A549 (cell line): ENCODE data around the gene MBP. TPM values are rescaled to one million over a fixed set of nuclear protein-coding genes. Genes with fewer than 3 reads are reported as not detected.

Experiments
- ATAC-seq, 2 experiments: fragments of 200-7000 bp in 1 of 2; fragments of >200 bp in 1 of 2; cut with Nextera tagmentation in 1 of 2; cut with Tn5 transposase in 1 of 2; 3 replicates each; pipeline versions ENCODE4 v1.8.0 to v1.9.1; 2018 to 2020; ENCODE audit warnings: mild to moderate bottlenecking in 1 of 2, moderate library complexity in 1 of 2
- CTCF ChIA-PET: fragments of 300-600 bp; sonication (Branson Sonifier 250); formaldehyde crosslinking; extraction: SDS; loops from one replicate; lab custom pipeline; 2021; ENCODE audit warnings: antibody characterized with exemption, inconsistent platforms; lab: Yijun Ruan, JAX
- POLR2A ChIA-PET: fragments of 350-600 bp; formaldehyde crosslinking; extraction: SDS; loops from one replicate; lab custom pipeline; 2021; ENCODE audit warnings: antibody characterized with exemption, inconsistent platforms; lab: Yijun Ruan, JAX
- DNase-seq, 2 experiments: peaks; one replicate each; pipeline versions ENCODE4 v3.0.0 to v3.0.0-alpha.2; 2011 to 2016; ENCODE audit warnings: low read depth in 1 of 2, low spot score in 1 of 2
- FAIRE-seq: peaks from 2 replicates; lab custom pipeline; 2011; peaks lifted over from hg19 to GRCh38; lab: Jason Lieb, UNC
- H3K27ac ChIP-seq, 2 experiments: fragments of >200 bp; sonication (Bioruptor Twin); formaldehyde crosslinking; 3 replicates each; pipeline ENCODE4 v1.5.1; 2016 to 2017
- H3K4me1 ChIP-seq: fragments of >200 bp; sonication (Bioruptor Twin); formaldehyde crosslinking; 3 replicates; pipeline ENCODE4 v1.6.1; 2016
- H3K4me2 ChIP-seq: fragments of >200 bp; sonication (Bioruptor Twin); formaldehyde crosslinking; 3 replicates; pipeline ENCODE4 v1.6.1; 2016
- H3K4me3 ChIP-seq: fragments of >200 bp; sonication (Bioruptor Twin); formaldehyde crosslinking; 3 replicates; pipeline ENCODE4 v1.5.1; 2016
- H3K9me3 ChIP-seq: fragments of >200 bp; sonication (Bioruptor Twin); formaldehyde crosslinking; 3 replicates; pipeline ENCODE4 v1.6.1; 2016
- BHLHE40 ChIP-seq: IDR thresholded peaks from 2 replicates; pipeline ENCODE4 v1.6.1; 2012; ENCODE audit warnings: low read depth, low read length, inconsistent platforms
- CBX2 ChIP-seq: fragments of 200-600 bp; sonication (generic); IDR thresholded peaks from 2 replicates; pipeline ENCODE4 v1.6.1; 2016; ENCODE audit warnings: low read depth, mild to moderate bottlenecking, borderline replicate concordance
- CEBPB ChIP-seq, 2 experiments: fragments of >200 bp in 1 of 2; sonication (Bioruptor Twin) in 1 of 2; formaldehyde crosslinking in 1 of 2; IDR thresholded peaks; 2 replicates each; pipeline ENCODE4 v1.6.1; 2012 to 2016
- CHD4 ChIP-seq: fragments of 200-600 bp; sonication (generic); IDR thresholded peaks from 2 replicates; pipeline ENCODE4 v1.6.1; 2016; ENCODE audit warnings: antibody characterized with exemption, mild to moderate bottlenecking, borderline replicate concordance
- EHF ChIP-seq: fragments of 250-450 bp; sonication (Bioruptor Pico); IDR thresholded peaks from 2 replicates; pipeline ENCODE4 v1.5.0; 2020; ENCODE audit warnings: mild to moderate bottlenecking
- EHMT2 ChIP-seq: fragments of 200-600 bp; sonication (generic); IDR thresholded peaks from 2 replicates; pipeline ENCODE4 v1.6.1; 2016; ENCODE audit warnings: antibody characterized with exemption, low read depth, mild to moderate bottlenecking, moderate library complexity
- ESRRA ChIP-seq: fragments of 150-350 bp; IDR thresholded peaks from 2 replicates; pipeline ENCODE4 v1.6.1; 2014; ENCODE audit warnings: mild to moderate bottlenecking, low read length, borderline replicate concordance
- HDAC2 ChIP-seq: fragments of 200-600 bp; sonication (generic); IDR thresholded peaks from 2 replicates; pipeline ENCODE4 v1.6.1; 2016
- HOXA7 ChIP-seq: fragments of 250-450 bp; sonication (Bioruptor Pico); IDR thresholded peaks from 2 replicates; pipeline ENCODE4 v1.5.0; 2020; ENCODE audit warnings: mild to moderate bottlenecking, moderate library complexity
- JUN ChIP-seq, 2 experiments: fragments of >200 bp; sonication (Bioruptor Twin); formaldehyde crosslinking; IDR thresholded peaks; 2 replicates in 1 of 2; 3 replicates in 1 of 2; pipeline ENCODE4 v1.6.1; 2016 to 2017
- KDM1A ChIP-seq: fragments of 200-600 bp; sonication (generic); IDR thresholded peaks from 2 replicates; pipeline ENCODE4 v1.6.1; 2016; ENCODE audit warnings: low read depth, mild to moderate bottlenecking
- KDM5A ChIP-seq: fragments of 200-600 bp; sonication (generic); IDR thresholded peaks from 2 replicates; pipeline ENCODE4 v1.6.1; 2016; ENCODE audit warnings: antibody characterized with exemption, mild to moderate bottlenecking
- MAFK ChIP-seq: fragments of 450-650 bp; IDR thresholded peaks from 2 replicates; pipeline ENCODE4 v1.6.1; 2014; ENCODE audit not compliant: partially characterized antibody
- NPAS2 ChIP-seq: fragments of 250-450 bp; sonication (Bioruptor Pico); IDR thresholded peaks from 2 replicates; pipeline ENCODE4 v1.8.0; 2022; ENCODE audit warnings: mild to moderate bottlenecking, moderate library complexity, borderline replicate concordance
- RFX5 ChIP-seq: fragments of 450-650 bp; IDR thresholded peaks from 2 replicates; pipeline ENCODE4 v1.7.1; 2014; ENCODE audit warnings: antibody characterized with exemption, mild to moderate bottlenecking, moderate library complexity
- RNF2 ChIP-seq: fragments of 200-600 bp; sonication (generic); IDR thresholded peaks from 2 replicates; pipeline ENCODE4 v1.6.1; 2016; ENCODE audit warnings: low read depth, mild to moderate bottlenecking, antibody characterized with exemption, moderate library complexity, borderline replicate concordance
- SREBF2 ChIP-seq: fragments of 450-650 bp; IDR thresholded peaks from 2 replicates; pipeline ENCODE4 v1.6.1; 2014; ENCODE audit warnings: mild to moderate bottlenecking, moderate library complexity
- ZC3H11A ChIP-seq: fragments of 450-650 bp; IDR thresholded peaks from 2 replicates; pipeline ENCODE4 v1.6.1; 2014; ENCODE audit warnings: antibody characterized with exemption, mild to moderate bottlenecking
- WGBS: methylation state at CpG from one replicate; pipeline ENCODE4 v1.1.6; 2017; ENCODE audit errors: missing lambda C conversion rate; 5-methylcytosine and 5-hydroxymethylcytosine counted together
- polyA plus RNA-seq, 4 experiments: library from polyadenylated mRNA; depleted of rRNA in 3 of 4; stranded (reverse); fragments of >200 nt; fragmentation: RNase III in 1 of 4; extraction: RNeasy Plus Mini Kit Qiagen cat#74134 plus additional on column Dnase treatment in 1 of 4; gene quantifications; 2 replicates in 3 of 4; 3 replicates in 1 of 4; pipeline ENCODE4 v1.2.3, GENCODE V29; 2011 to 2017
- TF ChIP-seq, protein P1 (sequence below): fragments of >200 bp; sonication (Bioruptor Twin); formaldehyde crosslinking; IDR thresholded peaks from 3 replicates; pipeline ENCODE4 v1.5.1; 2016
- TF ChIP-seq, protein P2 (sequence below): fragments of >200 bp; sonication (Bioruptor Twin); formaldehyde crosslinking; IDR thresholded peaks from 2 replicates; pipeline ENCODE4 v1.6.1; 2016
- TF ChIP-seq, protein P3 (sequence below): fragments of 150-350 bp; IDR thresholded peaks from 2 replicates; pipeline ENCODE4 v1.6.1; 2014; ENCODE audit warnings: low read depth, mild to moderate bottlenecking, low read length
- TF ChIP-seq, protein P4 (sequence below): fragments of 250-450 bp; sonication (Bioruptor Pico); IDR thresholded peaks from 2 replicates; pipeline ENCODE4 v1.5.0; 2020; ENCODE audit warnings: low read depth, mild to moderate bottlenecking, moderate library complexity

The MBP gene
- polyA plus RNA-seq, 2 of the 4 experiments (the other 2 are of a cell fraction), result 8.6 to 33.1 TPM

DNA sequence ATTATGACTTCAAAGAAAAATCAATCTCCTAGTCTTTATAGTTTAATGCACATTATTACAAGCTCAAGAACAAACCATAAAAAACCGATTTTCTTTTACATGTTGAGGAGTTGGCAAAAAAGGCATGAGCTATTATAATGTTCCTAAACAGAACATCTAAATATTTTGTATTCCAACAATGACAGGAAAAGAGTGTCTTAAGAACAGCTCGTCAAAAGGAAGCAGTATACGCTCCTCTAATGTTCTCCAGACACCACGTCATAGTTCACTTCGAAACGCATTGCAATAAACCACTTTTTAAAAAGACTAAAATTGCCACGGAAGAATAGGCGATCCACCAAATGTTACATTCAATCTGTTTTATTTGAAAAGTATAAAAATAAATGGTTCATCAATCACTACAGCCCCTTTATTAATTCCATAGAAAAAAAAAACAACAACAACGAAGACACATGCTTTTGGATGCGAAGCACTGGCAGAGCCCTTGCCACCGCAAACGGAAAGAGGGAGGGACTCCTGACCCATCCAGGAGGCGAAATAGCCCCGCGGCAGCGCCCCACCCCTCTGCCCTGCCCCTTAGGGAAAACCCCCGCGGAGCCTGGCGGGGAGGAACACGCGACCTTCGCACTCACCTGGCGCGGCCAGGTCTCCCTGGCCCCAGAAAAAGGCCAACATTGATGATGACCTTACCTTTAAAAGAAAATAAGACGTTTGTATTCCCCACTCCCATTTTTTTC, 45.8 kb downstream of the MBP start:
- POLR2A ChIA-PET, result no interaction called here
- Histone ChIP-seq H3K4me3 (no peak overlapping the region), H3K4me2 (no peak overlapping the region), H3K27ac (no peak overlapping the region), H3K9me3 (no peaks in the 10 kb centered on the region), H3K4me1 (peaks cover 33% of the 10 kb centered on the region)
- CTCF ChIA-PET, result no interaction called here
- FAIRE-seq, result no peak
- WGBS, result 91% methylated on average over 25 of the region's 25 CpGs
- no peak for DNase-seq
- TF ChIP-seq BHLHE40 (no peak), NPAS2 (CRISPR knock-in tag) (no peak), KDM5A (no peak), CHD4 (no peak), EHF (CRISPR knock-in tag) (no peak), ZC3H11A (no peak), JUN (IDR thresholded peaks at IDR 0.05) (no peak), SREBF2 (no peak), MAFK (no peak), CEBPB (IDR thresholded peaks at IDR 0.05) (no peak), KDM1A (no peak), EHMT2 (no peak)
- TF ChIP-seq, protein P1, sequence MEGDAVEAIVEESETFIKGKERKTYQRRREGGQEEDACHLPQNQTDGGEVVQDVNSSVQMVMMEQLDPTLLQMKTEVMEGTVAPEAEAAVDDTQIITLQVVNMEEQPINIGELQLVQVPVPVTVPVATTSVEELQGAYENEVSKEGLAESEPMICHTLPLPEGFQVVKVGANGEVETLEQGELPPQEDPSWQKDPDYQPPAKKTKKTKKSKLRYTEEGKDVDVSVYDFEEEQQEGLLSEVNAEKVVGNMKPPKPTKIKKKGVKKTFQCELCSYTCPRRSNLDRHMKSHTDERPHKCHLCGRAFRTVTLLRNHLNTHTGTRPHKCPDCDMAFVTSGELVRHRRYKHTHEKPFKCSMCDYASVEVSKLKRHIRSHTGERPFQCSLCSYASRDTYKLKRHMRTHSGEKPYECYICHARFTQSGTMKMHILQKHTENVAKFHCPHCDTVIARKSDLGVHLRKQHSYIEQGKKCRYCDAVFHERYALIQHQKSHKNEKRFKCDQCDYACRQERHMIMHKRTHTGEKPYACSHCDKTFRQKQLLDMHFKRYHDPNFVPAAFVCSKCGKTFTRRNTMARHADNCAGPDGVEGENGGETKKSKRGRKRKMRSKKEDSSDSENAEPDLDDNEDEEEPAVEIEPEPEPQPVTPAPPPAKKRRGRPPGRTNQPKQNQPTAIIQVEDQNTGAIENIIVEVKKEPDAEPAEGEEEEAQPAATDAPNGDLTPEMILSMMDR, result no peak
- TF ChIP-seq, protein P2, sequence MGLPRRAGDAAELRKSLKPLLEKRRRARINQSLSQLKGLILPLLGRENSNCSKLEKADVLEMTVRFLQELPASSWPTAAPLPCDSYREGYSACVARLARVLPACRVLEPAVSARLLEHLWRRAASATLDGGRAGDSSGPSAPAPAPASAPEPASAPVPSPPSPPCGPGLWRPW, result no peak
- TF ChIP-seq, protein P3, sequence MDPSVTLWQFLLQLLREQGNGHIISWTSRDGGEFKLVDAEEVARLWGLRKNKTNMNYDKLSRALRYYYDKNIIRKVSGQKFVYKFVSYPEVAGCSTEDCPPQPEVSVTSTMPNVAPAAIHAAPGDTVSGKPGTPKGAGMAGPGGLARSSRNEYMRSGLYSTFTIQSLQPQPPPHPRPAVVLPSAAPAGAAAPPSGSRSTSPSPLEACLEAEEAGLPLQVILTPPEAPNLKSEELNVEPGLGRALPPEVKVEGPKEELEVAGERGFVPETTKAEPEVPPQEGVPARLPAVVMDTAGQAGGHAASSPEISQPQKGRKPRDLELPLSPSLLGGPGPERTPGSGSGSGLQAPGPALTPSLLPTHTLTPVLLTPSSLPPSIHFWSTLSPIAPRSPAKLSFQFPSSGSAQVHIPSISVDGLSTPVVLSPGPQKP, result no peak
- TF ChIP-seq, protein P4, sequence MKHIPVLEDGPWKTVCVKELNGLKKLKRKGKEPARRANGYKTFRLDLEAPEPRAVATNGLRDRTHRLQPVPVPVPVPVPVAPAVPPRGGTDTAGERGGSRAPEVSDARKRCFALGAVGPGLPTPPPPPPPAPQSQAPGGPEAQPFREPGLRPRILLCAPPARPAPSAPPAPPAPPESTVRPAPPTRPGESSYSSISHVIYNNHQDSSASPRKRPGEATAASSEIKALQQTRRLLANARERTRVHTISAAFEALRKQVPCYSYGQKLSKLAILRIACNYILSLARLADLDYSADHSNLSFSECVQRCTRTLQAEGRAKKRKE, result no peak
- ATAC-seq, result no peak

DNA sequence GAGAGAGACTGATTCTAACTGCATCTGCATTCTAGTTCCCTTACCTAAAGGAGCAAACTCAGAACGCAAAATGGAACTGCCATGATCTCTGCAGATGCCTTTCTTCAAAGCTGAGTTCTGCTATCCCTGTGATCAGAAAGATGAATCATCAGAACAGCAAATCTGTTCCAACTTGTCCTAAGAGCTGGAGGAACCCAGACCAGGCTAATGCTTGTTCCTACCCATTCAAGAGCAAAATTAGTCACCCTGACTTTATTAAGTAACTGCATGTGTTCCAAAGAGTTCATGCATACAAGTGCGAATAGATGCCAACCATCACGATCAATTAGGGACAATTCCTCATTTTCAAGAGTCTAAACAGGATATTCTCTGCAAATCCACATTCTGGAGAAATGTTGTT, 46.5 kb downstream of the MBP start:
- no peak for FAIRE-seq
- H3K4me2 ChIP-seq, result no peak overlapping the region; the same call in 2 of the 3 replicates
- ChIA-PET POLR2A (no interaction called here), CTCF (no interaction called here)
- H3K4me1 ChIP-seq, result peaks cover 33% of the 10 kb centered on the region
- H3K9me3 ChIP-seq, result no peaks in the 10 kb centered on the region
- no peak overlapping the region for H3K4me3 ChIP-seq
- TF ChIP-seq KDM1A, result no peak
- TF ChIP-seq RFX5, result no peak
- TF ChIP-seq ESRRA, result no peak
- TF ChIP-seq CBX2, result no peak
- no peak for TF ChIP-seq HOXA7 (CRISPR knock-in tag)
- TF ChIP-seq MAFK, result no peak
- no peak for TF ChIP-seq RNF2
- TF ChIP-seq HDAC2, result no peak
- no peak for TF ChIP-seq CHD4
- TF ChIP-seq, protein P2, result no peak
- H3K27ac ChIP-seq, result no peak overlapping the region
- DNase-seq, result no peak
- ATAC-seq, result no peak
- WGBS, result 95% methylated on average over 3 of the region's 3 CpGs
